ENCODE data around the gene TMPRSS13. TPM values are rescaled to one million over a fixed set of nuclear protein-coding genes. Genes with fewer than 3 reads are reported as not detected.

The TMPRSS13 gene
- total and polyA plus RNA-seq, 9 of the 15 experiments (the other 6 are each of a cell fraction or from before 2014, with no cell fraction given) = 0.11 to 0.29 (median 0.15) TPM

DNA sequence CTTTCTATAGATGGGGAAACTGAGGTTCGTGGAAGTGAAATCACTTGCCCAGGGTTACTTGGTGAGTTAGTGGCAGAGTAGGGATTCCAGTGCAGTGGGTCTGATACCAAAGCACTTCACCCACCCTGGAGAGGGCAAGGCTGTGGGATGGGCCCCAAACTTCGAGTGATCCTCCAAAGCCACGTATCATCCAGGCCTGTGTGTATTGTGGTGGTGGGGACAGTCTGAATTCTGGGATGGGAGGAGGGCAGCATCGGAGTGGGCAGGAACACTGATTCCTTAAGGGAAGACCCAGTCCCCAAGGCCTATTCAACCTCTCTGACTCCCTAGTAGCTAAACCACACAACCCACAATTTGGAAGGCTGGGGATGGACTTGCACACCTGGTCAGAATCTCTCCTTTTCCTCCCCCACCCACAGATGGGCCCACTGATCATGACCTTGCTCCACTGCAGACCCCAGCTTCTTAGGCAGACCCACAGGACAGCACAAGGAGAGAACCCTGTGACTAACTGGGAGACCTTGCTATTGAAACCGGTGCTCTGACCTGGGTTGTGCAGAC lies 11.5 kb downstream of the TMPRSS13 start (continued):
- TF ChIP-seq ELF4 (CRISPR knock-in tag; IDR thresholded peaks at IDR 0.05) (no peak), CTBP1 (IDR thresholded peaks at IDR 0.05; ENCODE audit: borderline replicate concordance) (no peak), SP1 (CRISPR knock-in tag; IDR thresholded peaks at IDR 0.05) (no peak), SETDB1 (IDR thresholded peaks at IDR 0.05; ENCODE audit: low read length) (no peak), NCOA2 (IDR thresholded peaks at IDR 0.05; ENCODE audit: partially characterized antibody in 2 of 2) (no peak), OTX1 (CRISPR knock-in tag; IDR thresholded peaks at IDR 0.05) (no peak)

DNA sequence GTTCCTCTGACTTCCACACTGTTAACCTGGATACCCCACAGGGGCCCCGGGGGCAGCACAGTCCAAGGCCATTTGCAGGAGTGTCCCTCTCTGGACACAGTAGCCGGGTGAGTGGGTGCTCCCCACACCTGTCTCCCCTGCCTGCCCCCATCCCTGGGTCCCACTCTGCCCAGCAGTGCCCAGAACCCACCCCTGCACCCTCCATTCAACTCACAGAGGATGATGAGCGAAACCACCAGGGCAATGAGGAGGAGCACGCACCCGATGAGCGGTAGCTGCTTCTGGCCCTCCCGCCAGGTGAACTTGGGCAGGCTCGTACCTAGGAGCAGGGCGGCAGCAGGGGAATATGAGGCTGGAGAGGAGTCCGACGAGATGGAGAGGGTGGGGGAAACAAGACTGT lies 12.2 kb downstream of the TMPRSS13 start:
- no TSS peak for BruUV-seq (replicated peaks)

More for the DNA sequence above, 12.2 kb downstream of the TMPRSS13 start:
- H4K20me1 ChIP-seq (replicated peaks; ENCODE audit: control insufficient read depth, insufficient read depth, low read length) = 0 out of 2 replicates have a peak, but pooled peaks cover 6% of the 10 kb centered on the region
- H3K9me3 ChIP-seq (replicated peaks; ENCODE audit: control insufficient read depth, insufficient read depth, low read depth, low read length) = no peaks in the 10 kb centered on the region
- FAIRE-seq (no peak), ATAC-seq (no peak), DNase-seq (ENCODE audit: extremely low read depth in 1 of 4, low spot score in 3 of 4) (no peak)
- no peaks in the 10 kb centered on the region for H3K79me2 ChIP-seq (ENCODE audit: control insufficient read depth, insufficient read depth, low read length)
- H3K4me2 ChIP-seq (ENCODE audit: insufficient read depth, low read length) = no peak overlapping the region
- peaks cover 0 to 6% of the 10 kb centered on the region in 2 experiments; a peak in 1 of 5 replicates for H3K4me1 ChIP-seq (replicated peaks in 1 of 2; ENCODE audit: control insufficient read depth in 2 of 2, insufficient read depth in 2 of 2, low read length in 2 of 2)
- H3K9ac ChIP-seq (ENCODE audit: insufficient read depth in 1 of 2, low read depth in 2 of 2, low read length in 2 of 2) = no peak overlapping the region
- no peaks in the 10 kb centered on the region for H3K36me3 ChIP-seq (ENCODE audit: control insufficient read depth, insufficient read depth, low read length)
- no peak overlapping the region for H2AFZ ChIP-seq (ENCODE audit: low read depth, low read length)
- ChIA-PET POLR2A (interaction anchor here (0.6 to 1.4 kb wide), 3 partner anchors 10 to 81 kb away, joined by 3 to 5 read pairs (median 3); no protein-coding TSS in a partner anchor), CTCF (ENCODE audit: low intra/inter-chr PET ratio) (no interaction called here)
- H3K9me1 ChIP-seq (ENCODE audit: control insufficient read depth, insufficient read depth, low read length) = no peaks in the 10 kb centered on the region
- intact Hi-C loops (cut with micrococcal nuclease) (no loop called here), in situ Hi-C loops (cut with MboI) (no loop called here)
- H3K4me3 ChIP-seq = no peak overlapping the region
- TF ChIP-seq SMC3 (conservative IDR thresholded peaks at IDR 0.05; ENCODE audit: insufficient read depth, low read depth, low read length) (no peak), JUNB (CRISPR knock-in tag; conservative IDR thresholded peaks at IDR 0.05) (no peak), ZNF347 (CRISPR knock-in tag; IDR thresholded peaks at IDR 0.05; ENCODE audit: low read depth) (no peak), NBN (IDR thresholded peaks at IDR 0.05; ENCODE audit: low read depth) (no peak)
- H3K27me3 ChIP-seq (ENCODE audit: control insufficient read depth in 2 of 2, insufficient read depth in 2 of 2, low read length in 2 of 2) = peaks cover 22 to 74% of the 10 kb centered on the region in 2 experiments; a peak in 4 of 5 replicates
- no peak overlapping the region for H3K27ac ChIP-seq (ENCODE audit: extremely low read depth, low read depth, low read length)
- WGBS (ENCODE audit: insufficient coverage, low coverage, missing lambda C conversion rate) = 5% methylated on average over 11 of the region's 11 CpGs

Data from K562 (cell line).